Measurements from ENCODE around the gene PPP2CA.
"Not testable (repeated sequence)": the region's sequence is repeated elsewhere in the genome, so short reads cannot be mapped to it uniquely, and the experiment has no call there.

The PPP2CA gene

GRCh38 chr5:134189031-134189430 lies 36.8 kb downstream of the PPP2CA start:
- DNase-seq (ENCODE audit: low spot score): no peak

DNA sequence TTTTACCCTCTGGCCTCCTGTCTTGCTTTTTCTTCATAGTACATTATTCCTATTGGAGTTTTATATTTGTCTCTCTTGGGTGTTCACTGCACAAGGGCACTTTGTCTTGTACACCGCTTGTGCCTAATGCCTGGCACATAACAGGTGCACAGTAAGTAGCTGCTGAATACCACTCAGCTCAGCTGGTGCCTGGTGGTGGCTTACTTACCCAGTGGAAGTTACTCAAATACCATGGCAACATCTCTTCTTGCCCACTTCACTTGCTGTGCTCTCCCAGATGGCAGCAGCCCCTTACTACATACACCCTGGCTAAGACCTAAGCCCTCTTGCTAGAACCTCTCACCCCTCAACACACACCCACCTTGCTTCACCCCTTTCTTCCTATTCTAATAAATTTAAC lies 37.8 kb downstream of the PPP2CA start:
- no peak for DNase-seq (ENCODE audit: low spot score)

DNA sequence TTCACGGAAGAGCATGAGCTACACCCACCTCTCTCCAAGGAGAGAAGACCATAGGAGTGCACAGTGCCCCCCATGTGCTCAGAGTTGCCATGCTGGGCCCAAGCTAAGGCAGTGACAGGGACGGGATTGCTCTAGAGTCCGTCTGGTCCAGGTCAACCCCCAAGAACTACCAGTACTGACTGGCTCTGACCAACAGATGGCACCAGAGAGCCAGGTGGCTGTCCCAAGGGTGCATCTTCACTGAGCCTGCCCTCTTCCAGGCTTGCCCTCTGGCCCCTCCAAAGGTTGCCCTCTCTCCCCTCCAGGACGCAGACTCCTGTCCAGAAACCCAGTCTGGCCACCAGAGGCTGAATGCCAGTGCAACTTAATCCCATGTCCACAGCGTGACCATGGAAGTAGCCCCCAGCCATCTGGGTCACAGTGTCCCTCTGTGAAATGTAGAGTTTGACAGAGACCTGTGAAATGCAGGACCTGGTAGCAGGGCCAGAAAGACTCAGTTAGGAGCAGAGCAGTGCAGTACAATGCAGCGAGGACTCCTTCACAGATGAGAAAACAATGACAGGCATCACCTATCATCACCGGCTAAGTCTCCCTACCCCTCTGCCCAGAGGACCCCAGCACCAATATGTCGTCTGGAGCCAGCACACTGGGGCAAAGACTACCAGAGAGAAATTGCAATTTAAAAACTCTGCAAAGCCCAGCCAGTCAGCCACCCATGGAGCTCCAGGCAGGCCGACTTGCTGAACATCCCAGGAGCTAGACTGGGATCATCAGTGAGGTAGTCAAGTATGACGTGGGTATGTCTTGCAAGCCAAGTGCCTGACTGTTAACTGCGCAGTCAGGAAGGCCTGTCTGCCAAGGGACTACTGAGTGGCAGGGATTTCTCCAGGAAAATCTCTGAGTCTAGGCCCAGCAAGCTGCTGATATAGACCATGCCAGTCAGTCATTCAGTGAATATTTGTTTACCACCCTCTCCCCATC lies 41.4 kb downstream of the PPP2CA start:
- peak; percentile 69 for DNase-seq (ENCODE audit: low spot score)

- no peak for DNase-seq (ENCODE audit: low spot score)
Observed at GRCh38 chr5:134183481-134183880, 42.4 kb downstream of the PPP2CA start.

DNA sequence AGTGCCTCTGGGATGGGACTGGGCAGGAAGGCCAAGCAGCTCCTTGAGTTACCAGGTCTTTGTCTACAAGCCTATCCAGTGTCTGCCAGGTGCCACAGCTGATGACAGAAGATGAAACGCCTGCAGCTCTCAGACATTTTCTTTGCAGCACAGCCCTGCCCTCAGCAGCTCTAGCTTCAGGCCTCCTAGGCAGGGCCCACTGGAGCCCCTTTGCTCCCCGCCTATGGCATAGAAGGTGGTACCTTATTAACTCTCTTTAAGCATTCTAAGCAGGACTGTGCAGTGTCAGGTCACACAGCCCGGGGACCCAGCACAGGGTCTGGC lies 47.8 kb downstream of the PPP2CA start:
- no peak for DNase-seq (ENCODE audit: low spot score)

DNA sequence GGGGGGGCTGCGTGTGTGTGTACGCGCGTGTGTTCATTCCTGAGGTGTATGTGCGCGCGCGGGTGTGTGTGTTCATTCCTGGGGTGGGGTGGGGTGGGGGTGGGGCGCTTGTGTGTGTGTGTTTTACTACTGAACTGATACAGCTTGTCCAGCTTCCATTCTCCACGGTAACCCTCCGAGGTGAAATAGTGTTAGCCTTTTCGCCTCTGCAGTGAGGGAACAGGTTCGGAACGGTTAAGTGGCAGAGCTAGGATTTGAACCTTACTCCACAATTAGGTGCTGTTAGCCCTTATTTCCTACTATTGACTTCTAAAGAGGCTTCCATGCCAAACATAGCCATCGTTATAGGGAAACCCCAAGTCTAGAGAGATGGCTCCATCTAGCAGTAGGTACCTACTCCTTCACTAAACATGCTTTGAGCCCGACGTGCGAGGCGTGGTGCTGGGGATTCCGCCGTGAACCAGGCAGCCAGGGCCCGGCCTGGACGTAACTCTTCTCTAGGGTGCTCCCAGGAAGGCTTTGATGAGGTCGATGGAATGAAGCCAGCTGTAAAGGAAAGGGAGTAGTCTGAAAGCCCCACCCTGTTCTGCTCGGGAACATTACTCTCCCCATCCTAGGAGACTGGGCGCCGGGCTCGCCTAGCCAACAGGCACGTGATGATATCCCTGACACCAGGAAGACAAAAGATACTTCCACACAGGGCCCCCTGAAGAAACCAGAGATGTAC lies 48.3 kb downstream of the PPP2CA start:
- no peak for DNase-seq (ENCODE audit: low spot score)

DNA sequence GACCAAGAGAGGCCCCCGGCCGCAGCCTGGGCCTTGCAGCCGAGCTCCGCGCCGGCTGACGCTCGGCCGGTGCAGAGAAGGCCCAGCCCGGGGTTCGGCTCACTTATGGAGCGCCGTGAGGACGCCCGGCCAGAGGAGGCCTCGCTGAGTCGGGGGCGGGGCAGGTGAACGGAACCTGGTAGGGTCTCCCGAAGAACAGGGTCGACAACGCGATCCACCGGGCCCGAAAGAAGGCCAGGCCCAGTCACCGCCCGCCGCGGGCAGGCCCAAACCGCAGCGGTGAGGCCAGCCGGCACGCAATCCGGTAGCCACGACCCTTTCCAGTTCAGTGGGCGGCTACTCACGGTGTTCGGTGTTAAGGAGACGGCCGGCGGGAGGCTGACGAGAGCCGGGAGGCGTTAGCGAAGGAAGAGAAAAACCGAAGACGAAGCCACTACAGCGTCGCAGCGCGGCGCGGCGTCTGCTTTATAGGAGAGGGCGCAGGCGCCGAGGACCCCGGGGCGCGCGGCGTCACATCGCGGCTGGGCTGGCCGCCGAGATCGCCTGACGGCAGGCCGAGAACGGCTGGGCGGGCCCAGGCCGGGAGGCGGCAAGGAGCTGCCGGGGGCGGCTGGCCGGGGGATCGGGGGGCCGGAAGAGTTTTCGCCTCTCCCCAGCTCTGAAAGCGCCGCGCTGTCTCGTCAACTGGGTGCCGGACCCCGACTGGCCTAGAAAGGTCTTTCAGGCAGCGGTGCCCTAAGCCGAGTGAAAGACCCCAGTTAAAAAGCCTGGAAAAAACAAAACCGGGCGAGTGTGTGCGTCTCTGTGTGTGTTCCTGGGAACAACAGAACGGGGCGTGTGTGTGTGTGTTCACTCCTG lies 49.1 kb downstream of the PPP2CA start, which contains the start of gene SKP1:
Gene SKP1, minus strand, starts transcription at position 440 of the 858 bp plus-strand sequence. CDS start 2,928 bp downstream, outside the sequence.
- peak; percentile 75 for DNase-seq (ENCODE audit: low spot score)

GRCh38 chr5:134175921-134176510 lies 49.9 kb downstream of the PPP2CA start:
- no peak for DNase-seq (ENCODE audit: low spot score)

GRCh38 chr5:134174841-134175839 lies 50.7 kb downstream of the PPP2CA start:
- DNase-seq (ENCODE audit: low spot score): no peak

DNA sequence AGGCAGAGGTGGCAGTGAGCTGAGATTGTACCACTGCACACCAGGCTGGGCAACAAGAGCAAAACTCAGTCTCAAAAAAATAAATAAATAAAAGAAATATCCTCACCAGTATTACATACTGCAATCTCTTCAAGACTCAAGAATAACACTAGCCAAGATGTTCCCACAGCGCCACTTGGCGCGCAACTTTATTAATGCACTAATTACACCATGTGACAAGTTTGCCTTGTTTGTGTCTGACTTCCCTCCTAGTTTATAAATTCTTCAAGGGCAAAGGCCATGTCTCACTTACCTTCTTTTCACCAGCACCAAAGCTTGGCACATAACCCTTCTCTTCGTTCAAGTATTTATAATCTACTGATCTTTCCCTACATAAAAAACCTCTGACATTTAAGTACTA lies 53.9 kb downstream of the PPP2CA start:
- DNase-seq (ENCODE audit: low spot score): no peak

DNA sequence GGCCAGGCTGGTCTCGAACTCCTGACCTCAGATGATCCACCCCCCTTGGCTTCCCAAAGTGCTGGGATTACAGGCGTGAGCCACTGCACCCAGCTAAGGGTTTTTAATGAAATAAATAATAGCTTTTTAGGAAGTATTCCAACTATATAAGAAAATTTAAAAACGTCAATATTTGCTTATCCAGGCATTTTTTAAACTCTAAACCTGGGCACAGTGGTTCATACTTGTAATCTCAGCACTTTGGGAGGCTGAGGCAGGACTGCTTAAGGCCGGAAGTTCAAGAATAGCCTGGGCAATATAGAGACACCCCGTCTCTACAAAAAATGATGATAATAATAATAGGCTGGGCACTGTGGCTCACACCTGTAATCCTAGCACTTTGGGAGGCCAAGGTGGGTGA lies 63.3 kb downstream of the PPP2CA start:
- no peak for DNase-seq (ENCODE audit: low spot score)

DNA sequence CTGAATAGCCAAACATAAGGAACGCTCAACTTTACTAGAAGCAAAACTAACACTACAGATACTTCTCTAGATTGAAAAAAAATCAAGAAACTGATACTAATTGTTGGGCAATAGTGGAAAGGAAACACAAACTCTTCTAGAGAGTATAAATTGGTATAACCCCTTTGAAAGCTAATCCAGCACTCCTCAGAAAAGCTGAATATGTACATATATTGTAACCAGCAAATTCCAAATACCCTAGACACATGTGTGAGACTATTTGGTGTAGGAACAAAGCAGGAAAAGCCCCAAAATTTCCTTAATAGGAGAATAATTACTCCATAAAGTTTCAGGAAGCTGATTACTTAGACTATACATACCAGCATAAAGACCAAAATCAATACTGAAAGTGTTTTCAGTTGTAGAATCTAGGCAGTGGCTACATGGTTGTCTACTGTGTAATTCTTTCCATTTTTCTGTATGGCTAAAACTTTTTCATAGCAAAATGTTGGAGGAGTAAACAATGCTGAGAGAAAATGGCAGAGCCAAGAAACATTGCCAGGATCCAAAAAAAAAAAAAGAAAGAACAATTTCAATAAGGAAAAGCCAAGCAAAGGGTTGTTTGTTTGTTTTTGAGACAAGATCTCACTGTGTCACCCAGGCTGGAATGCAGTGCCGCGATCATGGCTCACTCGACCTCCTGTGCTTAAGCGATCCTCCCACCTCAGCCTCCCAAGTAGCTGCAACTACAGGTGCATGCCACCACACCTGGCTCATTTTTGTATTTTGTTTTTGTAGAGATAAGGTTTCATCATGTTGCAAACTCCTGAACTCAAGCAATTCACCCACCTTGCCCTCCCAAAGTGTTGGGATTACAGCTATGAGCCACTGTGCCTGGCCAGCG lies 64.1 kb downstream of the PPP2CA start:
- no peak for DNase-seq (ENCODE audit: low spot score)

- no peak for DNase-seq (ENCODE audit: low spot score)
Observed at GRCh38 chr5:134153657-134154056, 72.2 kb downstream of the PPP2CA start.

DNA sequence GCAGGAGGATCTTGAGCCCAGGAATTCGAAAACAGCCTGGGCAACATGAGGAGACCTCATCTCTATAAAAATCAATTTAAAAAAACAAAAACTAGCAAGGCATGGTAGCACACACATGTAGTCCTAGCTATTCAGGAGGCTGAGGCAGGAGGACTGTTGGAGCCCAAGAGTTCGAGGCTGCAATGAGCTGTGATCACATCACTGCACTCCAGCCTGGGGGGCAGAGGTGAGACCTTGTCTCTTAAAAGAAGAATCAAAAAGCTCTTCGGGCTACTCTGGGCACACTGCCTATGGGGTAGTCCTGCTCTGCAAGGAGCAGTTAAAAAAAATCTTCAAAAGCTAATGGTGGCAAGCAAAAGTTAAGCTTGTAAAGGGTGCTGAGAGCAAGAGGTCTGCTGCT lies 72.6 kb downstream of the PPP2CA start:
- no peak for DNase-seq (ENCODE audit: low spot score)

DNA sequence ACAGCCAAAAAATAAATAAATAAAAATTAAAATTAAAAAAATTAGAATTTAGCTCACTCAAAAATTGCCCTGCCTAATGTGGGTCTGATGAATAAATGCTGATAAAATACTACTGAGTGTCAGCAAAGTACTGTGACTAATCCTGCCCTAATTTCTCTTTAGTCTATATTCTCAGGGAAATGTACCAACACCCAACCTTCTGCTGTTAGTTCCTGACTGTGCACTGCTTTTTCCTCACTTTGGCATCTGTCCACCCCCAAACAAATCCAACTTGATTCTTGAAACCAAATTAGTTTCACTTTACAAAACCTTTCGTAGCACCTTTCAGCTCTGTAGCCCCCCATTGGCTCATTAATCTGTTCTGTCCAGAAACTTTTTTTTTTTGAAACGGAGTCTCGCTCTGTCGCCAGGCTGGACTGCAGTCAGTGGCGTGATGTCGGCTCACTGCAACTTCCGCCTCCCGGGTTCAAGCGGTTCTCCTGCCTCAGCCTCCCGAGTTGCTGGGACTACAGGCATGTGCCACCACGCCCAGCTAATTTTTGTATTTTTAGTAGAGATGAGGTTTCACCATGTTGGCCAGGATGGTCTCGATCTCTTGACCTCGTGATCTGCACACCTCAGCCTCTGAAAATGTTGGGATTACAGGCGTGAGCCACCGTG lies 73.6 kb downstream of the PPP2CA start:
- DNase-seq (ENCODE audit: low spot score): not testable (repeated sequence)

- no peak for DNase-seq (ENCODE audit: low spot score)
Observed at GRCh38 chr5:134151723-134152122, 74.2 kb downstream of the PPP2CA start.

DNA sequence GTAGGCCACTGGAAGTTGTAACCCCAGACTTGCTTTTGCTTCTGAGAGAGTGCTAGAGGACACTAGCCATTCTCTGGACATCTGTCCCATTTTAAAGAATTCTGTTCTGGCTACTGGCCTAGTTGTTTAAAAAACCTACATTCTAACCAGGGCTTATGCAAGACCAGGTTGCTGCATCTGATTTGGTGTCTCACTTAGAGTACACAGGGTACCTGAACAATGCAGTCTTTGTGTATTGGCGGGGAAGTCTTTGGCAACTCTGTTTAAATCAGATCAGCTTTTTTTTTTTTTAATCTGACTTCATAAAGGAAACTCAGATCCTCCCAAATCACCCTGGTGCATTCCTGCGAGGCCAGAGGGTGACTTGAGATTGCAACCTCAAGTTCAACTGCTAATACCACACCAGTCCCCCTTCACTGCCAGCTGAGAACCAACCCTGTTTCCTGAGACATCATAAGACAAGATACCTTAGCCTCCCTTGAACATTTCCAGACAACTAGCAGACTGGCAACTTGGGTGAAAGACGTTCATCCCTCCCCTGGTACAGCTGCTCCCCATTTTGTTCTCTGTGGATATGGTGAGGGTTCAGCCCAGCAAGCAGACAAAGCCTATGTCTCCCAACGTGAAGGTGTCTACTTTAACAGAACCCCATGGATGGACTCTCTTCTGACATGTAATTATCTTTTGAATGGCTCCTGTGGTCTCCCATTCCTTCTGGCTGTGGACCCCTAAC lies 76.1 kb downstream of the PPP2CA start:
- DNase-seq (ENCODE audit: low spot score): peak; percentile 83

DNA sequence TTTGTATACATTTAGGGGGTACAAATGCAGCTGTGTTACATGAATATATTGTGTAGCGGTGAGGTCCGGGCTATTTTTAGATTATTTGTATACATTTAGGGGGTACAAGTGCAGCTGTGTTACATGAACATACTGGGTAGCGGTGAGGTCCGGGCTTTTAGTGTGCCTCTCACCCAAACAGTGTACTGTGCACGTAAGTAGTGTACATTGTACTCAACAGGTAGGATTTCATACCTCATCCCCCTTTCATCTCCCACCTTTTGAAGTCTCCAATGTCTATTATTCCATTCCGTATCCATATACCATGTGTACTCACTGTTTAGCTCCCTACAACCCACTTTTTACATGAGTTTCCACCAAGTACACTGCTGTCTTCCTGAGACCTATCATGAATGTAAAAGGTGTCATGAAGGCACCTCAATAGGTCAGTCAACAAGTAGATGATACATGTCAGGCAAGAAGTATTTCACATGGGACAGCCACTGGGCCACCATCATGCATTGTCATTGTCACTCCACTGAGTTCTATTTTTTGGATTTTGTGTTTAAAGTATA lies 76.8 kb downstream of the PPP2CA start:
- no peak for DNase-seq (ENCODE audit: low spot score)
